Measurements from ENCODE around the gene C4orf17. TPM values are rescaled to one million over a fixed set of nuclear protein-coding genes. Genes with fewer than 3 reads are reported as not detected.
"Not testable (repeated sequence)": the region's sequence is repeated elsewhere in the genome, so short reads cannot be mapped to it uniquely, and the experiment has no call there.

C4orf17 gene
- total RNA-seq = not detected
- long read RNA-seq = 0 reads

DNA sequence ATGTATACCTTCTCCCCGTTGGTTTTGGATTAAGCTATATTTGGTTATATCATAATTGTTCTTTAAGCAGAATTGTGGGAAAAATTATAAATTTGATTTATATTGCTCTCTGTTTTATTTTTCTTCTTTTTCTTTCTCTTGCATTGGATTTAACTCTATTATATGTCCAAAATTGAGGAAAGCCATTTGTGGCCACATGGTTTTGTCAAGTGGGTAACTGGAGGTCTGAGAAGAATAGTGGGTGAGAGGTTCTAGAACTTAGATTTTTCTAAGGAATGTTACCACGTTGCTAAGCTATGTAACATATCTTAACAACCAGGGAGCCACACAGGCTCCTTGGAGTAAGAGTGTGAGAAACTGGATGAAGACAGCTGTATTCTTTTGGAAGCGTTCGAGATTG, at the start of gene C4orf17:
TSS of gene C4orf17 (plus strand) at position 301 of the 400 bp plus-strand sequence. CDS start 2,061 bp downstream, outside the sequence.
- intact Hi-C loops (cut with DNase I, micrococcal nuclease) = no loop called here

DNA sequence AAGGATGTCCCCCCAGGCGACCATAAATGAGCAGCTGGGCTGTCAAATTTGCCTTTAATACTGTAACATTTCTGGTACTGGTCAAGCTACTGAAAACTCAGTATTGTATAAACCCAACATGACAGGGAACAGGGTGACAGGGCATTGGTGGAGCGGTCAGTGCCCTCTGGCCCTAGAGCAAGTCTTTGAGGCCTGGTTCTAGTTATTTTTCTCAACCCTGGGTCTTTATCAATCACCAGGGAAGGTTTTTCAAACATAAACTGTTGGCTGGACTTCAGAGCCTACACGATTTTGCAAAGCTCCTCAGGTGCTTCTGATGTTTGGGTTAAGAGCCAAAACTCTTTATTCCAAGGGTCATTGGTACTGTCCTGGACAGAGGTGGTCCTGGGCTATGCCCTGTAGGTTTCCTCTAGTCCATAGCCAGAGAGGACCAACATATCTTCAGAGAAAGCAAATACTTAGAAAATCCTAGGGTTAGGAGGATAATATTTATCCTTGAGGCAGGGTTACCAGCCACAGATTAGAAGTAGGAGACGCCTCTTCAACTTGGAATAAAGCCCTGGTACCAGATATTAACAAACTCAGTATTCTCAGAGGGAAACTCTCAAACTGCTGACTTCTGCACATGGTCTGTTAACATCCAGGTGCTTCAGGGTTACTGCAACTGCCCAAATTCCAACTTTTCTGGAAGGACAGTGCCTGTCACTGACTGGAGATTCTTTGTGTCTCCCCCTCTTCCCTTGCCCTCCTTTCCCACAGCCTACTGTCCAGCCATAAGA, 49.0 kb upstream of the C4orf17 start:
- DNase-seq = no peak
- no peak for ATAC-seq
- intact Hi-C loops (cut with DNase I, micrococcal nuclease) = loop anchor here in 1 of 2 donors (10.0 kb wide), 1 partner anchor 347 kb away; no protein-coding TSS in a partner anchor

More for the DNA sequence above, at the start of gene C4orf17:
- DNase-seq = no peak
- ATAC-seq = no peak

- peak; percentile 32 to 47 for DNase-seq
- ATAC-seq = peak; percentile 99
- intact Hi-C loops (cut with DNase I, micrococcal nuclease) = loop anchor here in 1 of 2 donors (10.0 kb wide), 1 partner anchor 348 kb away; no protein-coding TSS in a partner anchor
Observed at GRCh38 chr4:99462875-99463464, 47.9 kb upstream of the C4orf17 start.

DNA sequence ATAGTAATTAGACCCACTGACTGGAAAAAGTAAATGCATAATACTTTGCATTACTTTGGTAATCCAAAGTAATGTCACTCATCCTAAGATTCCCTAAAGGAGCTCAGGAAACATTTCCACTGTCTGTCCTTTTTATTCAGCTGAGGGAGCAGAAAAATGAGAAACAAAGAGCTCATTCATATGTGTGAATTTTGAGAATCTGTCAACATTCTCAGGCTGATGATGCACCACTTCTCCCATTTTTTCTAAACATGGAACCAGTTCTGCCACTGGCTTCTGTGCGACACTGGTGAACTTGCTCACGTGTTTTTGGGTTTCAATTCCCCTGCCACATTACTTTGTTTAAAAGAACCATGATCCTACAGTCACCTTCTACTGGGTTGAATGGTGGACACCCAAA, 47.3 kb upstream of the C4orf17 start:
- intact Hi-C loops (cut with DNase I, micrococcal nuclease) = loop anchor here in 1 of 2 donors (10.0 kb wide), 1 partner anchor 349 kb away; no protein-coding TSS in a partner anchor
- DNase-seq = no peak
- ATAC-seq = no peak

- intact Hi-C loops (cut with DNase I, micrococcal nuclease) = loop anchor here in 1 of 2 donors (10.0 kb wide), 1 partner anchor 353 kb away; no protein-coding TSS in a partner anchor
- ATAC-seq (no peak), DNase-seq (no peak)
Observed at GRCh38 chr4:99467887-99468286, 42.9 kb upstream of the C4orf17 start.

GRCh38 chr4:99468889-99469288, 41.9 kb upstream of the C4orf17 start:
- intact Hi-C loops (cut with DNase I, micrococcal nuclease) = loop anchor here in 1 of 2 donors (10.0 kb wide), 1 partner anchor 354 kb away; no protein-coding TSS in a partner anchor
- DNase-seq (no peak), ATAC-seq (no peak)

DNA sequence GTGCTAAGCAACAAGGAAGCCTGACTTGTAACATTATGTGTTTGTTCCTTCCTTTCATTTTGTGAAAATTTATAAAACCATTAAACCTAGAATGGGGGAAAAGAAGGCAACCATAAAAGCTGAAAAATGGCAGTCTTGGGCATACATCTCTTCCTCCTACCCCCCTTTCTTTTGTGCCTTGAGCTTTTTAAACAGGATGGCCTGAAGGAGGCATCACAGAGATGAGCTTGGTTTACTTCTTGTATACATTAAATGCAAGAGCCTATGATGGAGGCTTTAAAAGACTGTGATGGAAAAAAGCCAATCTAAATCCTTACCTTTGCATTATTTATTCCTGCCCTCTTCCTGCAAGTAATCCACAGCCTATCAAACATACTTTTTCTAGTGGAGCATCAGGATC, 39.5 kb upstream of the C4orf17 start:
- ATAC-seq = no peak
- DNase-seq = no peak
- intact Hi-C loops (cut with DNase I, micrococcal nuclease) = no loop called here

GRCh38 chr4:99471896-99472295, 38.9 kb upstream of the C4orf17 start:
- intact Hi-C loops (cut with DNase I, micrococcal nuclease) = no loop called here
- DNase-seq (no peak), ATAC-seq (no peak)

DNA sequence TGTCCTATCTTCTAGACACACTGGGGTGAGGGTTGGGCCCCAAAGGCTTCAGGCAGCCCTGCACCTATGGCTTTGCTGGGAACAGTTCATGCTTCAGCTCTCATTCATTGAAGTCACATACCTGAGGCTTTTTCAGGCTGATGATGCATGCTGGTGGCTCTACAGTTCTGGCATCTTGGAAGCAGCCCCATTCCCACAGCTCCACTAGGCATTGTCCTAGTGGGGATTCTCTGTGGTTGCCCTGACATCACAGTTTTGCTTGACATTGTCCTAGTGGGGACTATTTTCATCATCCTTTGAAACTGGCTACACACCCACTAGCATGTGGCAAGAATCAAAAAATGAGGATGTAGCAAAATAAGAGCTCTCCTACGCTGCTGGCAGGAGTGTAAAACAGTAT, 37.7 kb upstream of the C4orf17 start:
- no peak for ATAC-seq
- no peak for DNase-seq
- intact Hi-C loops (cut with DNase I, micrococcal nuclease) = no loop called here

GRCh38 chr4:99483636-99484035, 27.2 kb upstream of the C4orf17 start:
- intact Hi-C loops (cut with DNase I, micrococcal nuclease) = no loop called here
- DNase-seq = no peak
- no peak for ATAC-seq

- ATAC-seq (no peak), DNase-seq (no peak)
- intact Hi-C loops (cut with DNase I, micrococcal nuclease) = no loop called here
Observed at GRCh38 chr4:99485212-99485611, 25.6 kb upstream of the C4orf17 start.

DNA sequence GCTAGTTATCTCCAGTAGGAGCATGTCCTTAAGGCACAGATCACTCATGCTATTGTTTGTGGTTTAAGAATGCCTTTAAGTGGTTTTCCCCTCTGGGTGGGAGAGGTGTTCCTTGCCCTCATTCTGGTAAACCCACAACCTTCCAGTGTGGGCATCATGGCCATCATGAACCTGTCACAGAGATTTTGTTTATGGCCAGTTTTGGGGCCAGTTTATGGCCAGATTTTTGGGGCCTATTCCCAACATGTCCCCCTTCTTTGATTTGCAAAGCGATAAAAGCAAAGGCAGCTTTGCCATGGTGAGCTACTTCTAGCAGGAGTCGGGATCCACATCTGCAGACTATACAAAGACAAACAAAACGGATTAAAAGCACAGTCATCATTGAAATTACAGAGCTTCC, 24.2 kb upstream of the C4orf17 start:
- intact Hi-C loops (cut with DNase I, micrococcal nuclease); DNase-seq; ATAC-seq: not testable (repeated sequence)

- no peak for DNase-seq
- ATAC-seq = no peak
- intact Hi-C loops (cut with DNase I, micrococcal nuclease) = no loop called here
Observed at GRCh38 chr4:99490286-99490685, 20.5 kb upstream of the C4orf17 start.

DNA sequence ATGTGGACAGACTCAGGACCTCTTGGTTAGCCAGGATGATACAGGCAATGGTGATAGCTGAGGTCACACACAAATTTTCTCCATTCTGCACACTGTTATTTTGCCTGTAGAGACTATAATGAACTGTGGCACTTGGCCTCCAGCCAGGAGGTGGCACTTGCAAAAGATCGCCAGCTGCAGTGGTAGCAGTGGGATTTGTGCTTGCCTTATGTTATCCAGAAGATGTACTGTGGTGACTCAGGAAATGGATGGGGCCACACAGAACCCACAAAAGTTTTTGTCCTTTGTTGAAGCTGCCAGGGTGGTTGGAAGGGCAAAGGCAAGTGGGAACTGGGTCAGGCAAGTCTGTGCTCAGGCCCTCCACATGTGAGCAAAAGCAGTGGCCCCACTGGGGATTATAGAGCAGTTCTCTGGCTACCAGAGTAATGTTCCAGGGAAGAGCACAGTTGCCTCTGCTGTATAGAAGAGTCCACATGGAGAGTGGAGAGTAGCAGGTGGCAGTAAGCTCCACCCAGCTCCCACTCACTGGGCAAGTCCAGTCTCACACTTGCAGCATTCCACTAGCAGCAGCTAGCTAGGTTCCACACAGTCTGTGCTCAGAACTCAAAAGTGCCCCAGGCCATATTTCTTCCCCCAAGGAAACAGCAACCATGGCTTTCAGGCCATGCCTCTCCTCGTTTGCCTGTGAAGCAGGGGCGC, 5.9 kb upstream of the C4orf17 start:
- intact Hi-C loops (cut with DNase I, micrococcal nuclease) = no loop called here
- no peak for ATAC-seq
- DNase-seq = no peak

DNA sequence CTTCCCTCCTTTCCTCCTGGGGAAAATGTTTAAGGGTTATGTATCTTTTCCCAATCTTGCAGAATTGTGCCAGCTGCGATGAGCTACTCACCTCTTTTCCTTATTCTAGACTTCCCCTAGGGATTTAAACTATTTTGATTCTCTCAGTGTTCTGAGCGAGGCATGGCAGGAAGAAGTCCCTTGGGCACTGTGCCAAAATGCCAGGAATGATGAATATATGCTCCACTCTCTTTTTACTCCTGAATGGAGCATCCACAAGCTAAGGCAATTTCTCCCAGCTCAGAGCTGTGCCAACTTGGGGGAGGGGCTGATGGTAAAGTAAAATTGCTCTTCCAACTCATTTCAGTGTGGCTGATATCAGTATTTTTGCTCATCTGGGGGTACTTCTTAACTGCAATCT, 4.0 kb upstream of the C4orf17 start:
- intact Hi-C loops (cut with DNase I, micrococcal nuclease) = no loop called here
- ATAC-seq = no peak
- DNase-seq = no peak

GRCh38 chr4:99507349-99507748, 3.5 kb upstream of the C4orf17 start:
- ATAC-seq (no peak), DNase-seq (no peak)
- intact Hi-C loops (cut with DNase I, micrococcal nuclease) = no loop called here

GRCh38 chr4:99507762-99508161, 3.1 kb upstream of the C4orf17 start:
- ATAC-seq (no peak), DNase-seq (no peak)
- intact Hi-C loops (cut with DNase I, micrococcal nuclease) = no loop called here

GRCh38 chr4:99518601-99519295, 7.9 kb downstream of the C4orf17 start:
- no peak for DNase-seq

GRCh38 chr4:99529228-99529627, 18.4 kb downstream of the C4orf17 start:
- no peak for DNase-seq
- no peak for ATAC-seq
- intact Hi-C loops (cut with DNase I, micrococcal nuclease) = no loop called here

More at GRCh38 chr4:99518601-99519295, 7.9 kb downstream of the C4orf17 start:
- no peak for ATAC-seq
- intact Hi-C loops (cut with DNase I, micrococcal nuclease) = no loop called here

All from left colon (tissue), 2 donors.